ENCODE data around the gene STK24.

GRCh38 chr13:98399756-98400155 is 177.2 kb downstream of the STK24 start:
- TF ChIP-seq PATZ1 (CRISPR knock-in tag; IDR thresholded peaks at IDR 0.05; ENCODE audit: borderline replicate concordance) (no peak), OSR1 (CRISPR knock-in tag; IDR thresholded peaks at IDR 0.05) (no peak), ISL1 (CRISPR knock-in tag; IDR thresholded peaks at IDR 0.05) (peak; percentile 61)
